Mesothelial cell of epicardium (in vitro differentiated cells): ENCODE data around the gene SCIMP. TPM values are rescaled to one million over a fixed set of nuclear protein-coding genes. Genes with fewer than 3 reads are reported as not detected.
"Not testable (repeated sequence)": the region's sequence is repeated elsewhere in the genome, so short reads cannot be mapped to it uniquely, and the experiment has no call there.

Source experiments
- DNase-seq, 2 experiments: peaks; one replicate each; pipeline ENCODE4 v3.0.0; 2021; ENCODE audit warnings: low spot score in 2 of 2; ENCODE audit not compliant: unreplicated experiment in 2 of 2
- H3K27ac Mint-ChIP-seq: 2 replicates; pipeline ENCODE4 v1.8.0; 2021; ENCODE audit warnings: mixed read lengths
- H3K27me3 Mint-ChIP-seq: 2 replicates; pipeline ENCODE4 v1.8.0; 2021; ENCODE audit warnings: low read depth, mixed read lengths
- H3K36me3 Mint-ChIP-seq: 2 replicates; pipeline ENCODE4 v1.8.0; 2021; ENCODE audit warnings: mixed read lengths
- H3K4me1 Mint-ChIP-seq: 2 replicates; pipeline ENCODE4 v1.8.0; 2021; ENCODE audit warnings: mixed read lengths
- H3K4me3 Mint-ChIP-seq: 2 replicates; pipeline ENCODE4 v1.8.0; 2021; ENCODE audit warnings: mild to moderate bottlenecking, moderate library complexity, mixed read lengths
- H3K9me3 Mint-ChIP-seq: 2 replicates; pipeline ENCODE4 v1.8.0; 2021; ENCODE audit warnings: mixed read lengths
- total RNA-seq: library from RNA; stranded (reverse); gene quantifications from 3 replicates; pipeline ENCODE4 v1.2.1, GENCODE V29; 2021
- TF ChIP-seq, protein P1 (sequence below): fragments of 200-600 bp; sonication (generic); IDR thresholded peaks from one replicate; pipeline ENCODE4 v1.5.0; 2021; ENCODE audit warnings: antibody characterized with exemption; ENCODE audit not compliant: unreplicated experiment

Gene SCIMP
- total RNA-seq, 1 donor from 2014 or later: not detected

DNA sequence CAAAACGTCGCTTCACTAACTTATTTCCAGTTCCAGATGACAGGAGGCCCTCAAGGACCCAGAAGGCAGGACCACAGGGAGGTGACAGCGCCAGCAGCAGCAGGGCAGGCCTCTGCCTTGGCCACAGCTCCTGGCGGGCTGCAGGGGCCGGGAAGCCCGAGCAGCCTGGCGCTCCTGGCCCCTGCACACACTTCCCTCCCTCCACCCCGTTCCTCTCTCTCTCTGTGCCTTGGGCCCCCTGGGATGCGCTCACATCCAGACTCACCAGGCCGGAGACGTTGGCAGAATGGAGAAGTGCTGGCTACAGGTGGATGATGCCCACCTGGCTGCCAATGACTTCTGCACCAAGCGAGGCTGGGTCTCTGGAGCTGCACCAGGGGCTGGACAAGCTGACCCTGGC, 55.7 kb downstream of the SCIMP start:
- Mint-ChIP-seq H3K27me3 (no peaks in the 10 kb centered on the region), H3K9me3 (peaks cover 54% of the 10 kb centered on the region), H3K27ac (no peak overlapping the region), H3K4me3 (no peak overlapping the region), H3K4me1 (no peaks in the 10 kb centered on the region), H3K36me3 (peaks cover 81% of the 10 kb centered on the region)
- no peak for DNase-seq
- TF ChIP-seq, protein P1, sequence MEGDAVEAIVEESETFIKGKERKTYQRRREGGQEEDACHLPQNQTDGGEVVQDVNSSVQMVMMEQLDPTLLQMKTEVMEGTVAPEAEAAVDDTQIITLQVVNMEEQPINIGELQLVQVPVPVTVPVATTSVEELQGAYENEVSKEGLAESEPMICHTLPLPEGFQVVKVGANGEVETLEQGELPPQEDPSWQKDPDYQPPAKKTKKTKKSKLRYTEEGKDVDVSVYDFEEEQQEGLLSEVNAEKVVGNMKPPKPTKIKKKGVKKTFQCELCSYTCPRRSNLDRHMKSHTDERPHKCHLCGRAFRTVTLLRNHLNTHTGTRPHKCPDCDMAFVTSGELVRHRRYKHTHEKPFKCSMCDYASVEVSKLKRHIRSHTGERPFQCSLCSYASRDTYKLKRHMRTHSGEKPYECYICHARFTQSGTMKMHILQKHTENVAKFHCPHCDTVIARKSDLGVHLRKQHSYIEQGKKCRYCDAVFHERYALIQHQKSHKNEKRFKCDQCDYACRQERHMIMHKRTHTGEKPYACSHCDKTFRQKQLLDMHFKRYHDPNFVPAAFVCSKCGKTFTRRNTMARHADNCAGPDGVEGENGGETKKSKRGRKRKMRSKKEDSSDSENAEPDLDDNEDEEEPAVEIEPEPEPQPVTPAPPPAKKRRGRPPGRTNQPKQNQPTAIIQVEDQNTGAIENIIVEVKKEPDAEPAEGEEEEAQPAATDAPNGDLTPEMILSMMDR: no peak

DNA sequence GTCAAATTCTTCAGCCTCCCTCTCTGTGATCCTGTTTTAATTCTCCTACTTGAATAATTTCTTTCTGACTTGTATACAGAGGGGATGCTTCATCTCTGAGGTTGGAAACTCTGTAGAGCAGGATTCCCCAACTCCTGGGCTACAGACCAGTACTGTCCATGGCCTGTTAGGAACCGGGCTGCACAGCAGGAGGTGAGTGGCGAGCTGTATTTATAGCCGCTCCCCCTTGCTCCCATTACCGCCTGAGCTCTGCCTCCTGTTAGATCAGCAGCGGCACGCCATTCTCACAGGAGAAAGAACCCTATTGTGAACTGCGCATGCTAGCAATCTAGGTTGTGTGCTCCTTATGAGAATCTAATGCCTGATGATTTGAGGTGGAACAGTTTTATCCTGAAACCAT, 59.6 kb downstream of the SCIMP start:
- peaks cover 56% of the 10 kb centered on the region for H3K36me3 Mint-ChIP-seq
- H3K27ac Mint-ChIP-seq, H3K4me1 Mint-ChIP-seq, H3K27me3 Mint-ChIP-seq, H3K4me3 Mint-ChIP-seq, DNase-seq: not testable (repeated sequence)
- H3K9me3 Mint-ChIP-seq: peaks cover 39% of the 10 kb centered on the region

DNA sequence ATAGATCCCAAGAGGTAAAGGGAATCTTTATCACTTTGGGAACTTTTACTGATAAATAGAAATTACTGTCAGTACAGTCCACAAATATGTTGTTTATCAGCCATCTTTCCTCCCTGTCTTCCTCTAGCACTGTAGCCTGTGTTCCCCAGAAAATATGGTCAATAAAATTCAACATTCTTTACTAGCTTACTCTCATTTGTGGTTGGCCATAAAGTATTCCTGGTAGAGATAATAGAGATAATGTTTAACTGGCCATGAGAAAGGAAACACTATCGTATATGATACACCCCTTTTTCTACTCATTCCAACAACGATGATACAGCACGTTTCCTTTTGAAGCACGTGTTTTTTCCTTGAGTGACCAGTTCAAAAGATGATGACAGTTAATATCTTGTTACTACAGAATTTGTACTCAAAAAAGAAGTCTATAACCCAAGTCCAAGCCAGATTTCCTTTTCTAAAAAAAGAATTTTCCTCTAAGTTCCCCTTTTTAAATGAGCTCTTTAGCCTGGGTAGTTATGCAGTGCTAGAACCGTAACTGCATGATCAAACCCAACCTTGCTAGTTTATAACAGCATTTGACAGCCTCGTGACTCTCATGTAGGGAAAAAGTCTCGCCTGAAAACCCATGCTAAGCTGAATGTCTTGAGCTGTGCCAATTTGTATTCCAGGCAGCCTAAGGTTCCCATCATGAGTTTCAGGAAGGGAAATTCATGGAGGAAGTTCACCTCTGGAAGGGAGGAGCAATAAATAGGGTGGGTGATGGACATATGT, 68.7 kb downstream of the SCIMP start:
- H3K27ac Mint-ChIP-seq, H3K4me1 Mint-ChIP-seq, DNase-seq, H3K36me3 Mint-ChIP-seq, H3K4me3 Mint-ChIP-seq, H3K9me3 Mint-ChIP-seq: not testable (repeated sequence)
- H3K27me3 Mint-ChIP-seq: peaks cover 24% of the 10 kb centered on the region

DNA sequence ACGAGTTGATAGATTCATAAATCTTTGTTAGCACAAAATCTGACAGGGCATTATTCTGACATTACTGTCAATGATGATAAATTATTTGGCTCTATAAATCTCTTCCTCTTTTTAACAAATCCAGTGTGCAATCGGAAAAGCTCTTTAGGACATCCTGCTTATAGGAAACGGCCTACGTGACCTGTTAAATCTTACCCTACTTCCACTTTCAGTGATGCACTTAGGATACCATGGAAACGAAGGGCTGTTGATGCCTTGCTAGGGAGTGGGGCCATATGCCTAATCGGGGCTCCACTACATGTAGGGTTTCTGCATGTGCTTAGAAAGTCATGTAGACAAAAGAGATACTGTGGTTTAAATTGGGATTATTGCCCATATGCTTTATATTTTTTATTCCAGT, 70.2 kb downstream of the SCIMP start:
- Mint-ChIP-seq H3K9me3 (no peaks in the 10 kb centered on the region), H3K27ac (no peak overlapping the region), H3K4me3 (no peak overlapping the region), H3K36me3 (no peaks in the 10 kb centered on the region), H3K4me1 (no peaks in the 10 kb centered on the region), H3K27me3 (peaks cover 30% of the 10 kb centered on the region)
- no peak for DNase-seq
- TF ChIP-seq, protein P1: no peak

DNA sequence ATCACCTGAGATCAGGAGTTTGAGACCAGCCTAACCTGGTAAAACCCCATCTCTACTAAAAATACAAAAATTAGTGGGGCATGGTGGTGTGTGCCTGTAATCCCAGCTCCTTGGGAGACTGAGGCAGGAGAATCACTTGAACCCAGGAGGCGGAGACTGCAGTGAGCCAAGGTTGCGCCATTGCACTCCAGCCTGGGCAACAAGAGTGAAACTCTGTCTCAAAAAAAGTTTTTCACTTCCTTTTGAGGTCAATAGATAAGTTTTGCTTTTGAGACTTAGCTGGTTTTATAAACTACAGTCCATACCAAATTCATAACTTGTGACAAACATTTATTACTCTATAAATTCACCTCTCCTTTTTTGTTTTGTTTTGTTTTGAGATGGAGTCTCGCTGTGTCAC, 72.9 kb downstream of the SCIMP start:
- not testable (repeated sequence) for H3K9me3 Mint-ChIP-seq, H3K36me3 Mint-ChIP-seq, H3K27ac Mint-ChIP-seq, DNase-seq, H3K4me3 Mint-ChIP-seq, H3K4me1 Mint-ChIP-seq
- H3K27me3 Mint-ChIP-seq: peaks cover 47% of the 10 kb centered on the region

DNA sequence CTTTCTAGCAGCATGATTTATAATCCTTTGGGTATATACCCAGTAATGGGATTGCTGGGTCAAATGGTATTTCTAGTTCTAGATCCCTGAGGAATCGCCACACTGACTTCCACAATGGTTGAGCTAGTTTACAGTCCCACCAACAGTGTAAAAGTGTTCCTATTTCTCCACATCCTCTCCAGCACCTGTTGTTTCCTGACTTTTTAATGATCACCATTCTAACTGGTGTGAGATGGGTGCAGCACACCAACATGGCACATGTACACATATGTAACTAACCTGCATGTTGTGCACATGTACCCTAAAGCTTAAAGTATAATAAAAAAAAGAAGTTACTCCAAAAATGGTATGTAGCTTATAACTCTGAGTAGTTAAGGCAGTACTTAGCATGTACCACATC, 74.0 kb downstream of the SCIMP start:
- H3K4me3 Mint-ChIP-seq, H3K4me1 Mint-ChIP-seq, DNase-seq, H3K9me3 Mint-ChIP-seq, H3K27ac Mint-ChIP-seq, H3K36me3 Mint-ChIP-seq: not testable (repeated sequence)
- peaks cover 49% of the 10 kb centered on the region for H3K27me3 Mint-ChIP-seq

Other genes with a start within 250 kb of the SCIMP start
- 27.0 to 31.6 TPM (median 31.2 TPM) in 3 replicates for gene CAMTA2, start 247.2 kb downstream of the SCIMP start, total RNA-seq
- 1.7 to 3.1 TPM (median 2.7 TPM) in 3 replicates for gene INCA1, start 237.3 kb downstream of the SCIMP start, total RNA-seq
- 78.5 to 82.9 TPM (median 81.7 TPM) in 3 replicates for gene KIF1C, start 236.9 kb downstream of the SCIMP start, total RNA-seq
- 0.20 to 0.54 TPM (median 0.38 TPM) in 3 replicates for gene SLC52A1, start 199.4 kb downstream of the SCIMP start, total RNA-seq
- 0.96 to 1.0 TPM (median 1.00 TPM) in 3 replicates for gene ZFP3, start 156.4 kb downstream of the SCIMP start, total RNA-seq
- 27.1 to 29.9 TPM (median 27.2 TPM) in 3 replicates for gene ZNF232, start 123.0 kb downstream of the SCIMP start, total RNA-seq
- gene USP6, start 118.8 kb downstream of the SCIMP start, total RNA-seq: 0.38 to 0.54 TPM (median 0.42 TPM) in 3 replicates
- 18.3 to 21.0 TPM (median 18.9 TPM) in 3 replicates for gene ZNF594, start 43.0 kb downstream of the SCIMP start, total RNA-seq
- gene RABEP1, start 47.4 kb upstream of the SCIMP start, total RNA-seq: 46.1 to 50.9 TPM (median 46.6 TPM) in 3 replicates
- 61.7 to 67.6 TPM (median 66.3 TPM) in 3 replicates for gene NUP88, start 184.8 kb upstream of the SCIMP start, total RNA-seq
- gene RPAIN, start 185.3 kb upstream of the SCIMP start, total RNA-seq: 95.9 to 103 TPM (median 97.8 TPM) in 3 replicates
- 91.5 to 96.4 TPM (median 92.9 TPM) in 3 replicates for gene C1QBP, start 204.3 kb upstream of the SCIMP start, total RNA-seq
- 27.3 to 28.4 TPM (median 27.4 TPM) in 3 replicates for gene DHX33, start 234.1 kb upstream of the SCIMP start, total RNA-seq